Measurements from ENCODE around the gene TCTN1. TPM values are rescaled to one million over a fixed set of nuclear protein-coding genes. Genes with fewer than 3 reads are reported as not detected.

Gene TCTN1
- total RNA-seq, 1 donor = 46.3 TPM

DNA sequence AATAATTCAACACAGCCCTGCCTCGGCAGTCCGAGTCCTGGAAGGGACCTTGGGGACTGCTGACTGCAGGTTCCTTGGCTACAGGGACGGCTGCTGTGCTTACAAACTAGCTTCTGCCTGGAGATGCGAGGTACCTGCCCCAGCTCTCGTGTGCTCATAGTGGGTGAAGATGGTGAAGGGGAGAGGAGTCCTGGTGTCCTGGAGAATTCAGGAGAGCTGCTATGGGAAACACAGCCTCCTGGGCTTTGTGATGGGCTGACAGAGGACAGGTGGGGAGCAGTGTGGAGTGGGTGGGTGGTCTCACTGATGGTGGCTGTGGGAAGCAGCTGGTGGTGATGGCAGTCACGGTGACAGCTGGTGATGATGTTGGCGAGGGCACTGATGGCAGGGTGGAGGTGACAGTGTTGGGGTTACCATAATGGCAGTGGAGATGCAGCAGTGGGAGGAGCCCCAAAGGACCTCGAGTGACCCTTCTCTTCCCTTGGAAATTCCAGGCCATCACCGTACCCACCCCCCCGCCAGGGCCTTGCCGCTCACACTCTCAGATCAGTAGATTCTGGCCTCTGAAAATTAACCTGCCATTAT, 42.2 kb downstream of the TCTN1 start:
- TF ChIP-seq, protein P1, sequence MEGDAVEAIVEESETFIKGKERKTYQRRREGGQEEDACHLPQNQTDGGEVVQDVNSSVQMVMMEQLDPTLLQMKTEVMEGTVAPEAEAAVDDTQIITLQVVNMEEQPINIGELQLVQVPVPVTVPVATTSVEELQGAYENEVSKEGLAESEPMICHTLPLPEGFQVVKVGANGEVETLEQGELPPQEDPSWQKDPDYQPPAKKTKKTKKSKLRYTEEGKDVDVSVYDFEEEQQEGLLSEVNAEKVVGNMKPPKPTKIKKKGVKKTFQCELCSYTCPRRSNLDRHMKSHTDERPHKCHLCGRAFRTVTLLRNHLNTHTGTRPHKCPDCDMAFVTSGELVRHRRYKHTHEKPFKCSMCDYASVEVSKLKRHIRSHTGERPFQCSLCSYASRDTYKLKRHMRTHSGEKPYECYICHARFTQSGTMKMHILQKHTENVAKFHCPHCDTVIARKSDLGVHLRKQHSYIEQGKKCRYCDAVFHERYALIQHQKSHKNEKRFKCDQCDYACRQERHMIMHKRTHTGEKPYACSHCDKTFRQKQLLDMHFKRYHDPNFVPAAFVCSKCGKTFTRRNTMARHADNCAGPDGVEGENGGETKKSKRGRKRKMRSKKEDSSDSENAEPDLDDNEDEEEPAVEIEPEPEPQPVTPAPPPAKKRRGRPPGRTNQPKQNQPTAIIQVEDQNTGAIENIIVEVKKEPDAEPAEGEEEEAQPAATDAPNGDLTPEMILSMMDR (IDR thresholded peaks at IDR 0.05; ENCODE audit: insufficient read depth, low read length) = no peak
- no peak for DNase-seq (ENCODE audit: low read depth)
- no peak overlapping the region for H3K4me3 ChIP-seq (ENCODE audit: low read depth, low read length)

DNA sequence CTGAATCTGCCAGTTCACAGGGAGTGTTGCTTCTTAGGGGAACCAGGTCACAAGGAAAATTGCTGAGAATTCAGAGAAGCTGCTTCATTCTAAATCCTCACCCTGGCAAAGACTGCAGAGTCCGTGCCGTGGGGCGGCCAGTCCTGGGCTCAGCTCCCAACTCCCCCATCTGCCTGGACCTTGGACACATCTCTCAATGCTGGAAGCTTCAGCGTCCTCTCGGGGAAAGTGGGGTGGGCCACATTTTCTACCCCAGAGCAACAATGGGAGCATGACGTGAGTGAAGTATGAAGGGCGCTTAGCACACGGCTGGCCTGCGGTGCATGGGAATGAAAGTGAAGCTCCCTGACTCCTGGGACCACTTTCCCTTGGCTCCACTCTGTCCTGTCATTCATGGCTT, 43.8 kb downstream of the TCTN1 start:
- TF ChIP-seq, protein P1 (IDR thresholded peaks at IDR 0.05; ENCODE audit: insufficient read depth, low read length) = no peak
- no peak overlapping the region for H3K4me3 ChIP-seq (ENCODE audit: low read depth, low read length)
- DNase-seq (ENCODE audit: low read depth) = peak; percentile 17

DNA sequence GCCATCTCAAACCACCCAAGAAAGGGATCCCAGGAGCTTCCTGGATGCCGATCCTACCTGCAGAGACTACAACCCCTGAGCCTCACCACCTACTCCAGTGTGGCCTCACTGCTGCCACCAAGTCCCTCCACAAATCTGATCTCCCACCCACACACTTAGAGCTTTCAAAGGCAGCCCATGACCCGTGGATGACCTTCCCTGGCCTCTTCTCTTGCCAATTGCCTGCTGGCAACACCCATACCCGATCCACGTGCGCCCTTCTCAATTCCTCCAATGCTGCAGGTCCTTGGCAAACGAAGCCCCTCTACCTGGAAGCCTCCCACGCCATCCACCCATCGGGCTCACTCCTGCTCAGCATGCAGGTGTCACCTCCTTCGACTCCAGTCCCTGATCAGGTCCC, 44.3 kb downstream of the TCTN1 start:
- no peak for DNase-seq (ENCODE audit: low read depth)
- no peak overlapping the region for H3K4me3 ChIP-seq (ENCODE audit: low read depth, low read length)
- TF ChIP-seq, protein P1 (IDR thresholded peaks at IDR 0.05; ENCODE audit: insufficient read depth, low read length) = no peak

- no peak for DNase-seq (ENCODE audit: low read depth)
- TF ChIP-seq, protein P1 (IDR thresholded peaks at IDR 0.05; ENCODE audit: insufficient read depth, low read length) = no peak
These were observed 44.9 kb downstream of the TCTN1 start for GRCh38 chr12:110658878-110659277.

GRCh38 chr12:110661337-110661972, 47.5 kb downstream of the TCTN1 start:
- no peak for DNase-seq (ENCODE audit: low read depth)
- TF ChIP-seq, protein P1 (IDR thresholded peaks at IDR 0.05; ENCODE audit: insufficient read depth, low read length) = no peak
- H3K4me3 ChIP-seq (ENCODE audit: low read depth, low read length) = no peak overlapping the region

More at GRCh38 chr12:110658878-110659277, 44.9 kb downstream of the TCTN1 start:
- no peak overlapping the region for H3K4me3 ChIP-seq (ENCODE audit: low read depth, low read length)

DNA sequence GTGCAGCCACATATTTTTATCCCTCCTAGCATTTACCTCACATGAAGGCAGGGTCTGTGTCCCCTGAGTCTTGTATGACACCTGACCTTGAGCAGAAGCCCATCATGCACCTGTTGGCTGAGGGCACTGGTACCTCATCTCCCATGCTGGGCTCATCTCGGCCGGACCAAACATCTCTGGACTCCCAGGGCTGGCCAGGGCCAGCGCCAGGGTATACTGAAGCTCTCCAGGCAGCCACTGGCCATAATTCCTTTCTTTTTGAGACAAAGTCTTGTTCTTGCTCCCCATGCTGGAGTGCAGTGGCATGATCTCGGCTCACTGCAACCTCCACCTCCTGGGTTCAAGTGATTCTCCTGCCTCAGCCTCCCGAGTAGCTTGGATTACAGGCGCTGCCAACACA, 53.0 kb downstream of the TCTN1 start:
- no peak for DNase-seq (ENCODE audit: low read depth)
- H3K4me3 ChIP-seq (ENCODE audit: low read depth, low read length) = no peak overlapping the region
- TF ChIP-seq, protein P1 (IDR thresholded peaks at IDR 0.05; ENCODE audit: insufficient read depth, low read length) = no peak

Data from fibroblast of the aortic adventitia (primary cell).